H1 (cell line): ENCODE data around the gene MYO1D. TPM values are rescaled to one million over a fixed set of nuclear protein-coding genes. Genes with fewer than 3 reads are reported as not detected.

Experiments
- CTCF ChIA-PET: fragments of 300-600 bp; sonication (Branson Sonifier 250); formaldehyde crosslinking; loops from one replicate; lab custom pipeline; 2021; ENCODE audit not compliant: partially characterized antibody; lab: Charles Lee
- POLR2A ChIA-PET: fragments of 300-600 bp; sonication (Branson Sonifier 250); formaldehyde crosslinking; loops from one replicate; lab custom pipeline; 2021; ENCODE audit warnings: inconsistent platforms; ENCODE audit not compliant: partially characterized antibody; lab: Charles Lee
- DNase-seq, 2 experiments: peaks; one replicate each; pipeline versions ENCODE4 v3.0.0 to v3.0.0-alpha.2; 2010 to 2022; ENCODE audit warnings: low spot score in 2 of 2, low read depth in 1 of 2, mixed read lengths in 1 of 2
- FAIRE-seq: peaks from 2 replicates; lab custom pipeline; 2011; peaks lifted over from hg19 to GRCh38; lab: Jason Lieb, UNC
- H2AFZ ChIP-seq: 2 replicates; pipeline ENCODE4 v1.8.1; 2012; ENCODE audit warnings: low read length, inconsistent platforms
- H2AK5ac ChIP-seq: 2 replicates; pipeline ENCODE4 v1.6.1; 2013; ENCODE audit warnings: low read depth, low read length
- H2BK120ac ChIP-seq: replicated peaks from 2 replicates; pipeline ENCODE3; 2013; ENCODE audit warnings: low read depth, low read length, inconsistent platforms
- H2BK12ac ChIP-seq: 2 replicates; pipeline ENCODE4 v1.6.1; 2013; ENCODE audit warnings: low read depth, low read length
- H2BK15ac ChIP-seq: 2 replicates; pipeline ENCODE4 v1.6.1; 2013; ENCODE audit warnings: low read length
- H2BK20ac ChIP-seq: 2 replicates; pipeline ENCODE4 v1.6.1; 2013; ENCODE audit warnings: low read length
- H2BK5ac ChIP-seq: 2 replicates; pipeline ENCODE4 v1.6.1; 2013; ENCODE audit warnings: low read depth, low read length
- H3K14ac ChIP-seq: 2 replicates; pipeline ENCODE4 v1.6.1; 2013; ENCODE audit warnings: inconsistent platforms; ENCODE audit not compliant: insufficient read length
- H3K18ac ChIP-seq: 2 replicates; pipeline ENCODE4 v1.6.1; 2013; ENCODE audit warnings: low read length; ENCODE audit errors: extremely low read depth
- H3K23ac ChIP-seq: 2 replicates; pipeline ENCODE4 v1.6.1; 2013; ENCODE audit warnings: inconsistent platforms; ENCODE audit not compliant: insufficient read length
- H3K23me2 ChIP-seq: 2 replicates; pipeline ENCODE4 v1.6.1; 2013; ENCODE audit warnings: low read depth, low read length
- H3K27ac ChIP-seq: 2 replicates; pipeline ENCODE4 v1.6.1; 2011; ENCODE audit warnings: low read depth, low read length, inconsistent platforms
- H3K27me3 ChIP-seq, 4 experiments: replicated peaks in 1 of 4; 1 replicate in 1 of 4; 2 replicates in 3 of 4; pipeline versions ENCODE4 v1.6.1 to v1.8.1; 2011 to 2013; ENCODE audit warnings: low read length in 3 of 4, mild to moderate bottlenecking in 3 of 4, inconsistent platforms in 2 of 4, mixed read lengths in 2 of 4, moderate library complexity in 1 of 4; ENCODE audit not compliant: control insufficient read depth in 3 of 4, insufficient read depth in 3 of 4; ENCODE audit errors: extremely low read depth in 1 of 4
- H3K36me3 ChIP-seq, 4 experiments: 2 replicates each; pipeline versions ENCODE4 v1.6.1 to v1.8.1; 2011 to 2013; ENCODE audit warnings: mild to moderate bottlenecking in 4 of 4, low read length in 3 of 4, moderate library complexity in 2 of 4, control low read depth in 1 of 4, inconsistent platforms in 1 of 4; ENCODE audit not compliant: insufficient read depth in 4 of 4, control insufficient read depth in 2 of 4
- H3K4ac ChIP-seq: replicated peaks from 2 replicates; pipeline ENCODE3; 2013; ENCODE audit warnings: low read length, low read depth, mixed read lengths, inconsistent platforms; ENCODE audit not compliant: insufficient read length
- H3K4me1 ChIP-seq, 4 experiments: replicated peaks in 1 of 4; 1 replicate in 1 of 4; 2 replicates in 3 of 4; pipeline versions ENCODE4 v1.6.1 to v1.8.1; 2011 to 2013; ENCODE audit warnings: low read length in 3 of 4, inconsistent platforms in 2 of 4, mixed read lengths in 1 of 4; ENCODE audit not compliant: insufficient read depth in 4 of 4, control insufficient read depth in 3 of 4
- H3K4me2 ChIP-seq, 2 experiments: 2 replicates each; pipeline versions ENCODE4 v1.6.1 to v1.8.1; 2011 to 2013; ENCODE audit warnings: low read depth in 2 of 2, low read length in 2 of 2, control low read depth in 1 of 2, inconsistent platforms in 1 of 2, mild to moderate bottlenecking in 1 of 2; ENCODE audit not compliant: insufficient read depth in 1 of 2
- H3K4me3 ChIP-seq, 4 experiments: fragments of 200-600, 300-600 bp in 1 of 4; sonication (generic), shearing (Covaris generic), sonication (Bioruptor Twin) in 1 of 4; 2 replicates each; pipeline versions ENCODE4 v1.5.1 to v1.8.1; 2011 to 2016; ENCODE audit warnings: low read length in 4 of 4, low read depth in 3 of 4, control low read depth in 2 of 4, inconsistent platforms in 2 of 4, mild to moderate bottlenecking in 2 of 4, mixed read lengths in 1 of 4, moderate library complexity in 1 of 4; ENCODE audit not compliant: insufficient read depth in 2 of 4; ENCODE audit errors: extremely low read depth in 1 of 4
- H3K56ac ChIP-seq: replicated peaks from 2 replicates; pipeline ENCODE3; 2013; ENCODE audit warnings: low read depth, mild to moderate bottlenecking, mixed read lengths, low read length, inconsistent platforms; ENCODE audit not compliant: insufficient read length
- H3K79me1 ChIP-seq: 2 replicates; pipeline ENCODE4 v1.6.1; 2013; ENCODE audit warnings: low read depth, low read length, control low read depth
- H3K79me2 ChIP-seq, 2 experiments: 2 replicates each; pipeline versions ENCODE4 v1.6.1 to v1.8.1; 2012 to 2013; ENCODE audit warnings: low read length in 2 of 2, mild to moderate bottlenecking in 2 of 2, inconsistent platforms in 1 of 2; ENCODE audit not compliant: insufficient read depth in 2 of 2, control insufficient read depth in 1 of 2
- H3K9ac ChIP-seq, 4 experiments: replicated peaks in 1 of 4; 1 replicate in 1 of 4; 2 replicates in 3 of 4; pipeline versions ENCODE4 v1.6.1 to v1.8.1; 2011 to 2013; ENCODE audit warnings: low read depth in 3 of 4, low read length in 3 of 4, control low read depth in 2 of 4, mild to moderate bottlenecking in 2 of 4, moderate library complexity in 2 of 4, inconsistent platforms in 1 of 4; ENCODE audit errors: extremely low read depth in 1 of 4
- H3K9me3 ChIP-seq, 2 experiments: 2 replicates each; pipeline versions ENCODE4 v1.6.1 to v1.8.1; 2012 to 2013; ENCODE audit warnings: mild to moderate bottlenecking in 2 of 2, moderate library complexity in 2 of 2, control low read depth in 1 of 2, inconsistent platforms in 1 of 2, low read depth in 1 of 2, low read length in 1 of 2, mixed read lengths in 1 of 2; ENCODE audit not compliant: insufficient read depth in 2 of 2
- H4K20me1 ChIP-seq, 2 experiments: replicated peaks in 1 of 2; 2 replicates each; pipeline versions ENCODE3 to v1.8.1; 2011 to 2013; ENCODE audit warnings: inconsistent platforms in 2 of 2, low read length in 2 of 2, mild to moderate bottlenecking in 1 of 2; ENCODE audit not compliant: insufficient read depth in 2 of 2, control insufficient read depth in 1 of 2
- H4K5ac ChIP-seq: 2 replicates; pipeline ENCODE4 v1.6.1; 2013; ENCODE audit warnings: low read length, low read depth, mixed read lengths, inconsistent platforms; ENCODE audit not compliant: insufficient read length
- H4K8ac ChIP-seq: 2 replicates; pipeline ENCODE4 v1.8.0; 2013; ENCODE audit warnings: mild to moderate bottlenecking, moderate library complexity, low read length, inconsistent platforms; ENCODE audit not compliant: insufficient read depth; ENCODE audit errors: extremely low read depth
- H4K91ac ChIP-seq: replicated peaks from 2 replicates; pipeline ENCODE3; 2013; ENCODE audit warnings: low read length, mixed read lengths, inconsistent platforms; ENCODE audit not compliant: insufficient read length
- BCL11A ChIP-seq, 2 experiments: IDR thresholded peaks; one replicate each; pipeline ENCODE4 v1.6.1; 2011; ENCODE audit warnings: low read depth in 2 of 2, low read length in 2 of 2, mild to moderate bottlenecking in 2 of 2
- EGR1 ChIP-seq: IDR thresholded peaks from 2 replicates; pipeline ENCODE4 v1.6.1; 2011; ENCODE audit warnings: low read depth, low read length, borderline replicate concordance
- HDAC2 ChIP-seq, 2 experiments: fragments of 300-600 bp in 1 of 2; sonication (generic) in 1 of 2; IDR thresholded peaks; 2 replicates each; pipeline ENCODE4 v1.6.1; 2011 to 2012; ENCODE audit warnings: low read depth in 2 of 2, low read length in 2 of 2, mild to moderate bottlenecking in 2 of 2, moderate library complexity in 2 of 2, borderline replicate concordance in 1 of 2, inconsistent platforms in 1 of 2
- MAFK ChIP-seq: IDR thresholded peaks from 2 replicates; pipeline ENCODE4 v1.6.1; 2012; ENCODE audit warnings: low read depth, mild to moderate bottlenecking, improper control_type of control experiment, low read length
- RAD21 ChIP-seq, 2 experiments: IDR thresholded peaks in 1 of 2; conservative IDR thresholded peaks in 1 of 2; 2 replicates each; pipeline ENCODE4 v1.6.1; 2011; ENCODE audit warnings: low read depth in 2 of 2, low read length in 2 of 2, improper control_type of control experiment in 1 of 2, inconsistent platforms in 1 of 2, mild to moderate bottlenecking in 1 of 2, moderate library complexity in 1 of 2
- RFX5 ChIP-seq: IDR thresholded peaks from 2 replicates; pipeline ENCODE4 v1.6.1; 2011; ENCODE audit warnings: low read depth, low read length, improper control_type of control experiment, borderline replicate concordance
- RXRA ChIP-seq: IDR thresholded peaks from 2 replicates; pipeline ENCODE4 v1.6.1; 2011; ENCODE audit warnings: low read depth, mild to moderate bottlenecking, low read length, moderate library complexity; ENCODE audit not compliant: insufficient read depth
- SIX5 ChIP-seq: IDR thresholded peaks from 2 replicates; pipeline ENCODE4 v1.6.1; 2011; ENCODE audit warnings: mild to moderate bottlenecking, low read depth, low read length
- WGBS, 2 experiments: shearing (Covaris generic) in 1 of 2; methylation state at CpG; one replicate each; pipeline versions ENCODE4 v1.1.6 to v1.1.7; 2013 to 2015; ENCODE audit warnings: low lambda C conversion rate in 2 of 2, mixed read lengths in 2 of 2, inconsistent platforms in 1 of 2, low coverage in 1 of 2, missing lambda C conversion rate in 1 of 2; ENCODE audit not compliant: insufficient replicate concordance in 2 of 2, insufficient coverage in 1 of 2, insufficient read length in 1 of 2; ENCODE audit errors: extremely low coverage in 1 of 2, missing lambda C conversion rate in 1 of 2; 5-methylcytosine and 5-hydroxymethylcytosine counted together
- long read RNA-seq, 2 experiments: library from RNA in 1 of 2; library from capped mRNA in 1 of 2; stranded (forward); transcript quantifications; one replicate each; pipeline ENCODE4 v2.0.0, GENCODE V29; 2021; ENCODE audit warnings: inconsistent platforms in 1 of 2
- polyA minus RNA-seq, 3 experiments: library from RNA; depleted of rRNA, polyadenylated mRNA; stranded (reverse); fragments of >200 nt; gene quantifications; 1 replicate in 2 of 3; 2 replicates in 1 of 3; pipeline ENCODE4 v1.2.3, GENCODE V29; 2011
- polyA plus RNA-seq, 7 experiments: library from polyadenylated mRNA; depleted of rRNA in 3 of 7; stranded (reverse) in 5 of 7; unstranded in 2 of 7; fragments of >200 nt in 5 of 7; fragments of 200-250 nt in 2 of 7; gene quantifications; 1 replicate in 5 of 7; 2 replicates in 1 of 7; 4 replicates in 1 of 7; pipeline versions ENCODE4 v1.2.1 to v1.2.3, GENCODE V29; 2011 to 2013; ENCODE audit warnings: missing spikeins in 2 of 7, mixed read lengths in 2 of 7
- total RNA-seq: library from RNA; stranded (reverse); fragmentation: NEBNext Ultra II Directional; extraction: Animal tissue kit (Norgen Biotek cat#: 25700); gene quantifications from 2 replicates; pipeline ENCODE4 v1.2.1, GENCODE V29; 2021

Gene MYO1D
- total RNA-seq: 20.9 and 25.4 TPM in 2 replicates
- 6.5 and 7.8 TPM in 2 replicates for polyA plus RNA-seq (2011; rRNA removed)
- 9.5 TPM for polyA plus RNA-seq (2011; cell fraction: cytosol; rRNA removed)
- polyA plus RNA-seq (2011; cell fraction: nucleus; rRNA removed): 9.2 TPM
- 12.3 to 17.1 TPM (median 13.8 TPM) in 4 replicates for polyA plus RNA-seq (2012, experiment 1 of 2)
- polyA plus RNA-seq (2012, experiment 2 of 2): 4.1 TPM
- polyA plus RNA-seq (2013, experiment 1 of 2): 11.4 TPM
- polyA plus RNA-seq (2013, experiment 2 of 2): 8.4 TPM
- polyA minus RNA-seq (2011; rRNA and poly(A)+ RNA removed): 27.6 and 44.0 TPM in 2 replicates
- 18.1 TPM for polyA minus RNA-seq (2011; cell fraction: cytosol; rRNA and poly(A)+ RNA removed)
- 66.1 TPM for polyA minus RNA-seq (2011; cell fraction: nucleus; rRNA and poly(A)+ RNA removed)
- long read RNA-seq, experiment 1, partial matches to known transcripts: 6 of 17 reads
- long read RNA-seq, experiment 1, other reads (novel, unspliced or antisense): 10 of 17 reads
- long read RNA-seq, experiment 2, partial matches to known transcripts: 0 of 2 reads
- long read RNA-seq, experiment 2, other reads (novel, unspliced or antisense): 2 of 2 reads

DNA sequence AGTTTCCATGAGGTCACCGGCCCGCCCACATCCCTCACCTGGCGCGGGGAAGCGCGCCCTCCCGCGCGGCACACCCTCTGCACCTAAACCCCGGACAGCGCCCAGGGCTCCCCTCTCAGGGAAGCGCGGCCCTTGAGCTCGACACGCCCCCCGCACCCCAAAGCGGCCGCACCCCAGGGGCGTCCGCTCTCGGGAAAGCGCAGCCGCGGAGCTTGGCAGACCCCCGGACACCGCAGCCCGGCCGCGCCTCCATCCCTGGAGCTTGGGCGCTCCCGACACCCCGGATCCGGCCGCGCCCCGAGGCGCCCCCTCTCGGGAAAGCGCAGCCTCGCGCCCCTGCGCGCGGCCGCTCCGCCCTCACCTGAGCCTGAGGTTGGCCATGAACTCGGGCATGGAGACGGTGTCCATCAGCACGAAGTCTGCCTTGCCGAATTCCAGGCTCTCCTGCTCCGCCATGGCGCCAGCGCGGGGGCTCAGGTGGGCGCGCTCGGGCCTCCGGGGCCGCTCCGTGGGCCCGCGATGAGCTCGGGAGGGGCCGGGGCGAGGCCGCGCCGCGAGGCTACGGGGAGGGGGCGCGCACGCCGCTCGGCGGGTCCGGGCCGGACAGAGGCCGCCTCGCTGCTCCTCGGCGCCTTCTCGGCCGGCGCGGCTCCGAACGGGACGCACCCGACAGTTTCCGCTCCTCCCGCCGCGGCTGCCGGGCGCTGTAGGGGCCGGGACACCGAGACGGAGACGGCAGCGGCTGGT is at the start of gene MYO1D:
TSS of gene MYO1D (minus strand) at position 708 of the 747 bp plus-strand sequence. CDS start at position 456, 252 bp downstream.
- Histone ChIP-seq H2AFZ (peak within 1 kb of the TSS; percentile 99), H3K23me2 (no peaks in the 10 kb centered on the region; the same call in none of the 2 replicates), H4K5ac (peak within 1 kb of the TSS; percentile 72), H3K36me3 (no peaks in the 10 kb centered on the region), H4K91ac (no peak within 1 kb of the TSS), H3K56ac (no peak within 1 kb of the TSS), H3K18ac (peak within 1 kb of the TSS; percentile 87), H3K27me3 (no peaks in the 10 kb centered on the region), H3K79me2 (peaks cover 0 to 30% of the 10 kb centered on the region in 2 experiments; a peak in 3 of 4 replicates), H2BK12ac (no peak within 1 kb of the TSS), H4K8ac (peak within 1 kb of the TSS; percentile 95; the same call in 1 of the 2 replicates), H4K20me1 (peaks cover 0 to 8% of the 10 kb centered on the region in 2 experiments), H3K79me1 (peaks cover 6% of the 10 kb centered on the region; the same call in 1 of the 2 replicates), H3K9me3 (no peaks in the 10 kb centered on the region), H3K9ac (peak within 1 kb of the TSS; percentile 56 to 95 (median 80)), H2BK20ac (no peak within 1 kb of the TSS), H2BK15ac (peak within 1 kb of the TSS; percentile 19; the same call in 1 of the 2 replicates), H3K4me3 (peak within 1 kb of the TSS; percentile 66 to 89 (median 78)), H3K4ac (no peak within 1 kb of the TSS), H3K14ac (no peak within 1 kb of the TSS), H3K27ac (peak within 1 kb of the TSS; percentile 90; the same call in 1 of the 2 replicates), H2AK5ac (no peak within 1 kb of the TSS), H3K4me1 (no peaks in the 10 kb centered on the region; a peak in 1 of 7 replicates), H3K23ac (no peak within 1 kb of the TSS), H3K4me2 (peak within 1 kb of the TSS; percentile 79 to 88), H2BK5ac (peak within 1 kb of the TSS; percentile 66; the same call in 1 of the 2 replicates), H2BK120ac (no peak within 1 kb of the TSS)
- ChIA-PET POLR2A (interaction anchor here (0.7 to 2.9 kb wide), 13 partner anchors 8 to 102 kb away, joined by 3 to 16 read pairs (median 4); no protein-coding TSS in a partner anchor), CTCF (interaction anchor here (0.7 to 6.1 kb wide), 31 partner anchors 9 to 178 kb away, joined by 3 to 77 read pairs (median 5); a partner anchor contains a TSS)
- DNase-seq (peak in 1 of 2 experiments; percentile 88), FAIRE-seq (no peak)
- 0% methylated on average over 39 of the region's 101 CpGs; no CpG with 5 or more reads in 1 of the 2 experiments for WGBS, 2 experiments
- TF ChIP-seq MAFK (no peak), RXRA (no peak), HDAC2 (IDR thresholded peaks at IDR 0.05; ENCODE audit: borderline replicate concordance in 1 of 2, low read depth in 2 of 2, low read length in 2 of 2) (peak; percentile 14 to 91; a peak in 2 of 4 replicates), SIX5 (no peak), EGR1 (no peak), RAD21 (IDR thresholded peaks at IDR 0.05 in 1 of 2, conservative IDR thresholded peaks at IDR 0.05 in 1 of 2; ENCODE audit: low read depth in 2 of 2, low read length in 2 of 2) (peak; percentile 12 to 46; a peak in 3 of 4 replicates), BCL11A (IDR thresholded peaks at IDR 0.05; ENCODE audit: low read depth in 2 of 2, low read length in 2 of 2) (no peak), RFX5 (no peak)
